Measurements from ENCODE around the gene ZNF148.
A peak's percentile ranks its signal among the peaks of the same experiment; 100 is the strongest.

The ZNF148 gene

DNA sequence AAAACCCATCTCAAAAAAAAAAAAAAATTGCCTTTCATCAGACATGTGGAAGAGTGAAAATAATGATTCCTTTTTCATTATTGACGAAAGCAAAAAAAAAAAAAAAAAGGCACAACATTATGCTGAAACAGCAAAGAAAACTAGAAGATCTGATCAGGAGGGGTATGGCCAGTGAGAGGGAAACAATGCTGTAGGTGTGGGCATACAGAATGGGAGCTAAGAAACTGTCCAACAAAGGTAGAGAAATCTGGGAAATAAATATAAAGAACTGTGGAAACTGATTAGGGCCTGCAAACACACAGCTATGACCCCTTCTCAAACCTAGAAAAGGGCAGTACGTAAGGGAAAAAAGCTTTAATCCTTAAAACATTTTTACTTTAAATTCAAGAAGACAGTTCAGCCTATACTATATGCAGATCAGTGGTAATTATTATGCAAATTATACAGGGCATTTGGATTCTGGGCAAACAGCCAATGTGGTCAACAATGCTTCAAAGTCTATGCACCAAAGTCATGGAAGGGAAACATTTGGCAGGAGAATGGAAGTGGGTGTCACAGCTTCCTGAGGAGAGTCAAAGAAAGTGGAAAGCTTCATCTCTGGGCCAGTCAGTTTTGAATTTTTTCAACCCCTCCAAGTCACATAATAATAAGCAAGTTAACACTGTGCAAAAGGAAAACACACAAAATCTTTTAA is 94.3 kb downstream of the ZNF148 start:
- peak; percentile 21 for DNase-seq (ENCODE audit: low spot score)

DNA sequence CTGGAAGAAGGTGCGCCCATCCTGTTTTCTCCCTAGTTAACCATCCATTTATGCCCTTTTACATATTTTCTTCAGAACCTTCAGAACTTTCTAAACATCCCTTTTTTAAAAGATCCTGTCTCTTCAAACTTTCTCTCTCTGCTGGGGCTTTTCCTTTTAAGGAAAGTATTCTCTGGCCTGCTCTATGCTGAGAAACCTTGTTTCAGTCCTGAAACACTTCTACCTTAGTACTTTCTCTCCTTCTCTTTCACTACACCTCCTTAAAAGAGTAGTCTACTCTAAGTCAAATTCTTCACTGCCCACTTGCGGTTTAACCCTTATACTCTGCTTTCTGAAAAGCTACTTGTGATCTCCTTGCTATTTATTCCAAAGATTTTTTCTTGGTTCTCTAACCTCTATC is 97.0 kb downstream of the ZNF148 start:
- DNase-seq (ENCODE audit: low spot score): no peak

DNA sequence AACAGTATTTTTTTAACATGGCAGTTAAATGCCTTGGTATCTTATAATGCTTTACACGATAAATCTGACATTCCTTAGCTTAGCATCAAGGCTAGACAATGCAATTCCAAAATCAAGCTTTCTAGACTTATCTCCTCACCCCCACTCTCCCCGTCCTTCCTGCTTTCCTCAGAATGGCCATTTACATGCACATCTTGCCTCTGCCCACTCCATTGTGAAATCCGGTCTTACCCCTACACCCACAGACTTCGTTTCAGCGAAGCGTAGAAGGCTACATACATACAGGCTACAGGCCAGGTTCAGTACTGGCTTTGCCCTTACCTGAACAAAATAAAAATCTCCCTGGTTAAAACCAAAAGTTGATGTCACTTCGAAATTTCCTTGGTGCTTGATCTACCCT is 104.0 kb downstream of the ZNF148 start:
- no peak for DNase-seq (ENCODE audit: low spot score)

DNA sequence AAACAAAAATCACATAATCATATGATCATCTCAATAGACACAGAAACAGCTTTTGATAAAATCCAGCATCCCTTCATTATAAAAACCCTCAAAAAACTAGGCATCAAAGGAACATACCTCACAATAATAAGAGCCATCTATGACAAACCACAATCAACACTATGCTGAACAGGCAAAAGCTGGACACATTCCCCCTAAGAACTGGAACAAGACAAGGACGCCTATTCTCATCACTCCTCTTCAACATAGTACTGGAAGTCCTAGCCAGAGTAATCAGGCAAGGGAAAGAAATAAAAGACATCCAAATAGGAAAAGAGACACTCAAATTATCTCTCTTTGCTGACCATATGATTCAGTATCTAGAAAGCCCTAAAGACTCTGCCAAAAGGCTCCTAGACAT is 107.7 kb downstream of the ZNF148 start:
- no peak for DNase-seq (ENCODE audit: low spot score)

DNA sequence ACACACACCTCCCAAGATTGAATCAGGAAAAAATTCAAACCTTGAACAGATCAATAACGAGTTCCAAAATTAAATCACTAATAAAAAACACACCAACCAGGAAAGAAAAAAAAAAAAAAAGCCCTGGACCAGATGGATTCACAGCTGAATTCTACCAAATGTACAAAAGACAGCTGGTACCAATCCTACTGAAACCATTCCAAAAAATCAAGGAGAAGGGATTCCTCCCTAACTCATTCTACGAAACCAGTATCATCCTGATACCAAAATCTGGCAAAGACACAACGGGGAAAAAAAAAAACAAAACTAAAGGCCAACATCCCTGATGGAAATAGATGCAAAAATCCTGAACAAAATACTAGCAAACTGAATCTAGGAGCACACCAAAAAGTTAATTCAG is 108.2 kb downstream of the ZNF148 start:
- no peak for DNase-seq (ENCODE audit: low spot score)

DNA sequence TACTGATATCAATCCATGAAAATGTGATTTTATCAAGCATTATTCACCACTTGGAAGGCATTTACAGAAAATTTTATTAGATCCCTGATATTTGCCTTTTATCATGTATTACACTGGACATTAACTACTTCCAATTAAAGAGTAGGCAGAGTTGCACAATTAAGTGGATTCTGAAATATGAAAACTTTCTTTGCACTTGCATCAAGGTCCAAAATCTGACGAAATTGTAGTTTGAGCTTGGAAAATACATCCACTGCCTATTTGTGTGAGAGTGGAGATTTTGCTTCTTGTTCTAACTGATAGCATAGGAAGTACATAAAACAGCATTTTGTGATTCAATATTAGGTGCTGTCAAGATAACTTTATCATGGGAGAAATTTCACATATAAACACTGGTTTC is 113.0 kb downstream of the ZNF148 start:
- DNase-seq (ENCODE audit: low spot score): no peak

DNA sequence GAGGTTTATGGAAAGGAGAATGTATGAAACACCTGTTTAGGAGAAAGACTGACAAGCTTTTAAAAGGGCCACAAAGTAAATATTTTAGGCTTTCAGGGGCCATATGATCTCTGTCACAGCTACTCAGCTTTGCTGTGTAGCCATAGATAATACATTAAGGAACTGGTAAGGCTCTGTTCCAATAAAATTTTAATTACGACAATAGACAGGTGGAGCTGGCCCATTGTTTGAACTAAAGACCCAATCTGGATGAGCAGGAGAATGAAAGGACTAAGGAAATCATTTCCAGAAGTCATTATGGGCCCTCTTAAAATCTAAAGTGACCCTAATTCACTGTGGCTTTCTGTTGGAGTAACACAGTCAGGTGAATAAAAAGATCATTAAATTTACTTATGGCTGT is 114.1 kb downstream of the ZNF148 start:
- no peak for DNase-seq (ENCODE audit: low spot score)

DNA sequence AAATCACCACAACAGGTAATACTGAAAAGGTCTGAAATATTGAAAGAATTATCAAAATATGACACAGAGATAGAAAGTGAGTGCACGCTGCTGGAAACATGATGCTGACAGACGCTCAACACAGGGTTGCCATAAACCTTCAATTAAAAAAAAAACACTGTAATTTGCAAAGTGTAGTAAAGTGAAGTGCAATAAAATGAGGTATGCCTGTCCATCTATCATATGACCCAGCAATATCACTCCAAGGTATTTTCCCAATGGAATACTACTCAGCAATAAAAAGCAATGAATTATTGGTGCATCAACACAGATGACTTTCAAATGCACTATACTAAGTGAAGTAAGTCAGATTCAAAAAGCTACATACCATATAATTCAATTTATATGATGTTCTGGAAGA is 115.0 kb downstream of the ZNF148 start:
- DNase-seq (ENCODE audit: low spot score): no peak

DNA sequence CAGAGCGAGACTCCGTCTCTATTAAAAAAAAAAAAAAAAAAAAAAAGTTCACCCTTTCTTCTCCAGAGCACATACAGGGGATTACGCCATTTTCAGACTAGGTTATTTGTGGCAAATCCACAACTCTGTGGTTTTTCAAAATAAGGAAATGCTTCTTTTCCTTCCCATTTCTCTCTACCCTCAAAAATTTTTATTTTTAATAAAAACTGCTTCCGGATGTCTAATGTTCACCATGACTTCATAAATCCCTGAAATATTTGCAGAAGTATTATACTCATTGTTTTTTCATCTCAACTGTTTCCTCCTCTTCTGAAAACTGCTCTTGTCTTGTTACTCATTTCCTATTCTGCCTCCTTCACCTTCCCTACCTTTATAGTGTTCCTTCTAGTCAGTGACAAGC is 117.6 kb downstream of the ZNF148 start:
- no peak for DNase-seq (ENCODE audit: low spot score)

DNA sequence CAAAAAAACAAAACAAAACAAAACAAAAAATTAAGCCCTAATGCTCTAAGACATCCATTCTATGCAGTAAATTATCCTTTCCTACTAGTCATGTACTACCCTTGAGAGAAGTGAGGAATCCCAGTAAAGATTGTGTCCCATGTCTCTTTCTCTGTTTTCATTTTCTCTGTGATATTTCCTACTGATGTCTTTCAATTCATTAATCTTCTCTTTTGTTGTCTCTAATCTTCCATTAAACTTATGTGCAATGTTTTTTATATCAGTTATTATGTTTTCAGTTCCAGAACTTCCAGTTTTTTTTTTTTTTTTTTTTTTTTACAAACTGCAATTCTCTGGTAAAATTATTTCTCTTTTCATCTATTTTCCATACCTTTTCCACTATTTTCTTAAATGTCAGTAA is 118.5 kb downstream of the ZNF148 start:
- DNase-seq (ENCODE audit: low spot score): no peak

DNA sequence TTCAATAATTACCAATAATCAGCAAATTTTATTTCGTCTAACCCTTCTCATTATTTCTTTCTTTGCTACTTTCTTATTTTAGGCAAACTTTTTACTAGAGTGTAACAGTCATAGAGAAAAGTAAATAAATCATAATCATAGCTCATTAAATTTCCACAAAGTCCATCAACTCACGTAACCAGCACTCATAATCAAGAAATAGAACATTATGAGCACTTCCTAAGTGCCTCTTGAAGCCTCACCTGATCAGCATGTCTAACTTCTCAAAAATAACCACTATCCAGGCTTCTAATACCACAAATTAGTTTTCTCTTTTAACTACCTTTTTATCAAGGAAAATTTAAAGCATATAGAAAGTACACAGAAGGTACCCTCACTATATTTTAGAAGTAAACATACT is 124.2 kb downstream of the ZNF148 start:
- no peak for DNase-seq (ENCODE audit: low spot score)

DNA sequence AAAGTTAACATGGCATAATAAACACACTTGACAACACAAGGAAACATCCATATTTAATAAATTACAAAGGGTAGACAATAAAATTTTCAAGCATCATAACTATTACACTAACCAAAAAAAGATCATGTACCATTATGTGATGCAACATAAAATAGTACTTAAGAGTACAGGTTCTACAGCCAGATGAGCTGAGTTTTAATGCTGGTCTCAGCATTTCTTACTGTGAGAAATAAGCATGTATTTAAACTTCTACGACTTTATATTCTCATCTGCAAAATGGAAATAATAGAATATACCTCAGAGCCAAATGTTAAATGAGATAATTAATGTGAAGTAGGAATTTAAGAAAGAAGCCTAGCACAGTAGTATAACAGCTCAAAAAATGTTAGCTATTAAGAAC is 128.9 kb downstream of the ZNF148 start:
- DNase-seq (ENCODE audit: low spot score): no peak

DNA sequence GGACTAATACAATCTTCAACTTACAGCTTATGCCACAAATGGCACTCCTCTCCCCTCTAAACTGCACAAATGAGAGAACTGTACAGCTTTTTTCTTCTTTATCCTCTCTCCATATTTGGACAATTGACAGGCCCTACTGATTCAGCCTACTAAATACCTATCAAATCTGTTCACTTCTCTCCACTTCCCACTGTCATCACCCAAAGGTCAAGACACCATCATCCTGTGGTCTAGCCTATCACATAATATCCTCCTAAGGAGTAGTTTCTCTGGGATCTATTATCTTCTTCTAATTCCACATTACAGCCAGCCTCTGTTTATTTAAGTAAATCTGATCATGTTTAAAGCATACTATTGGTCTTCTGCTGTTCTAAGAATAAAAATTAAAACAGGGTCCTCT is 129.6 kb downstream of the ZNF148 start:
- DNase-seq (ENCODE audit: low spot score): no peak

DNA sequence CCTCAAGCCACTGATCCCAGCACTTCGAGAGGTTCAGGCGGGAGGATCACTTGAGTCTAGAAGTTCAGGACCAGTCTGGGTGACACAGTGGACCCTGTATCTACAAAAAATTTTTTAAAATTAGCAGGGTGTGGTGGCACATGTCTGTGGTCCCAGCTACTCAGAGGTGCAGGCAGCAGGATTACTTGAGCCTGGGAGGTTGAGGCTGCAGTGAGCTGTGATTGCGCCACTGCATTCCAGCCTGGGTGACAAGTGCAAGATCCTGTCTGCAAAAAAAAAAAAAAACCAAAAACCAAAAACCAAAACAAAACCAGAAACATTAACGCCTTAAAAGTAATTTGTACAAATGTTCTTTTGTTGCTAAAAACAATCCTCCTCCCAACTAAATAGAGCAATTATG is 134.6 kb downstream of the ZNF148 start:
- no peak for DNase-seq (ENCODE audit: low spot score)

DNA sequence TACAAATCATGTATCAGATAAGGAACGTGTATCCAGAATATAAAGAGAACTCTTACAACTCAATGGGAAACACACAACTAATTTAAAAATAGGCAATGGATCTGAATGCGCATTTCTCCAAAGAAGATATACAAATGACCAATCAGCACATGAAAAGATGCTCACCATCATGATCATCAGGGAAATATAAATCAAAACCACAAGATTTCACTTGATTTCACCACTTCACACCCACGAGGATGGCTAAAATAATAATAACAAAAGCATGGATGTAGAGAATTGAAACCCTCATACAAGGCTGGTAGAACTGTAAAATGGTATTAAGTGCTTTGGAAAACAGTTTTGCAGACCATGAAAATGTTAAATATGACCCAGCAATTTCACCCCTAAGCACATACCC is 135.9 kb downstream of the ZNF148 start:
- no peak for DNase-seq (ENCODE audit: low spot score)

DNA sequence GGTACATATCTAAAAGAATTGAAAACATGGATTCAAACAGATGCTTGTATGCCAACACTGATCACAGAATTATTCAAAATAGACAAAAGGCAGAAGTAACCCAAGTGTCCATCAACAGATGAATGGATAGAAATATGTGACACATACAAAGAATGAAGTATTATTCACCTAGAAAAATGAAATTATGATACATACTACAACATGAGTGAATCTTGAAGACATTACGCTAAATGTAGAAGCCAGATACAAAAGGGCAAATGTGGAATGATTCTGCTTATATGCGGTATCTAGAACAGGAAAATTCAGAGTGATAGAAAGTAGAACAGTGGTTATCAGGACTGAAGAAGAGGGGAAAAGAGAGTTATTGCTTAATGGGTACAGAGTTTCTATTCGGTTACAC is 136.4 kb downstream of the ZNF148 start:
- DNase-seq (ENCODE audit: low spot score): no peak

DNA sequence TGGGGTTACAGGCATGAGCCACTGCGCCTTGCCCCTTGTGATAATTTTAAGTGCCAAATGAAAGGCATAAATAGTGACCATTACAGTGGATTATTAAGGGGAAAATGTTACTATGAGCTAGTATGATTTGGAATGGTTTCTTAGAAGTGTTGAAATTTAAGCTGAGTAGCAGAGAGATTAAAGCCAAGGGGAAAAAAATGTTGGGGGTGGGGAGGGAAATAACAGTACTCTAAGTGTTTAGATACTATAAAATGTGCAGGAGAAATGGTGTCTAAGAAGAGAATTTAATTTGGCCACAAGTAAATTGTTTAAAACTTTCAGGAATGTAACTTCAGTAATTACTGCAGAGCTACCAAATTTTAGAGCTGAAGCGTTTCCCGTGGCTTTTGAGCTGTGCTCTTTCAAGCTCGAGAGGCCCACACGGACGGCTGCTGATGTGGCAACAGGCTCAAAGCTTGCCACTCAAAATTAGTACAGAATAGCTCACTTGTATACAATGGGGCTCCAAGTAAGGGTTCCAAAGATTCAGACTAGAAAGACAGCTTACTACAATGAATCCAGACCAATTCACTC is 138.7 kb downstream of the ZNF148 start:
- DNase-seq (ENCODE audit: low spot score): no peak

DNA sequence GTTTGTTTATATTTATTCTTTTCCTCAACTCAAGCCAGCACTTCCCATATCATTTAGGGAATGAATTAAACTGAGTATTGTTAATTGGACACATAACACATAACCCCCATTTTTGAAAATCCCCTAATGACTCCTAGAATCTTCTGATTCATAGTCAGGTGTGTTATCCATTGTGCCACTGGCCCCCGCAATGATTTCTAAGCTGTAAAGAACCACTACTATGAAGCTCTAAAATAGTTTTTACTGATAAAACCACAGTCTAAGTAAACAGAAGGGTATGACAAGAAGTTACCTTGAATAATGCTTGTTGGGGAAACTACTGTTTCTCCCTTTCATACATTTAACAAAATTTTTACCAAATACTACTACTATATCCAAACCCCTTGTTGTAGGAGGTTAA is 140.3 kb downstream of the ZNF148 start:
- no peak for DNase-seq (ENCODE audit: low spot score)

DNA sequence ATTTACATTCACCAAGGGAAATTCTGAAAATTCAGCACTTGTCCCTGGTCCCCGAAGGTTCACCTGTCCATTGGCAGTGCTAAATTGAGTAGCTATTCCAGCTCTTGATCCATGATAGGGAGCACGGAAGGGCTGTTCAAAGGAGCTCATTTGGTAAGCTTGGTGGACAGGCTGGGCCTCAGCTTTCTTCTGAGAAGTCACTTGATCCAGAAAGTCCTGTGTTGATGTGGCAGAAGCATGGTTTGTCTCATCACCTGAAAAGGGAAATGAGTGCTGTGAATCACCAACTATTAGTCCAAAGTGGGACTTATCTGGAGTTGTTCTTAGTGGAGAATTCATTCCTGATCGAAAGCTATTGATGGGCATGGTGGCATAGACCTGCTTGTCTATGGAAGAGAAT is 142.7 kb downstream of the ZNF148 start:
- DNase-seq (ENCODE audit: low spot score): no peak

DNA sequence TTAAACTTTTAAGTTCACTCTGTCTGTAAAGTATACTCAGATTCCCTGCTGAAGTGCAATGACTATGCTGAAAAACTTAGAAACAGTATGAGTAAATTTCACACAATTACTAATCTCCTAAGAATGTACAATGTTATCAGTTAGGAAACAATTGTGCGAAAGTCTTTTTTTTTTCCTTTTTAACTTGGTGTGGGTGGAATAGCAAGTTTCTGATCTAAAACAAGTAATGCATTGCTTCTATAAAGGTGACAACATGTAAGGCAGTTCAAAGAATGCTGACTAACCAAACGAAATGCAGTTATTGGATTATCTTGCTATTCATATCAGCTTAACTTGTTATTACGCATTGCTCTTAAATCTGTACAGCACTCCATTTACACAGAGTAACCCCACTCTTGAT is 143.2 kb downstream of the ZNF148 start:
- no peak for DNase-seq (ENCODE audit: low spot score)

DNA sequence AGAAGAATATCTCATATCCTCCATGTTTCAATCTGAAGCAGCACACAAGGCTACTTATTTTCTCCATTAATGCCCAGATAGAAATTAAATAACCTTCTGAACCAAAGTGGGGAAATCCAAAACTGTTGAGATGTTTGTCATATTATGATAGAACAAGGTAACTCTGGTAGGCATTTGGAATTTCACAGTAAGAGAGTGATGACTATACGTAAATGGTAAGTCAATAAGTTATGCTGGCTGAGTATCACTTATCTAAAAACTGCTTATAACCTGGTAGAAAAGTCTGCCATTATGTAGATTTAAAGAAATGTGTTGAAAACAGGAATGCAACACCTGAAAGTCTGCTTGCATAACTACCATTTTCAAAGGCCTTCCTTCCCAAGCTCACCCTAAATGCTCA is 145.4 kb downstream of the ZNF148 start:
- DNase-seq (ENCODE audit: low spot score): no peak

DNA sequence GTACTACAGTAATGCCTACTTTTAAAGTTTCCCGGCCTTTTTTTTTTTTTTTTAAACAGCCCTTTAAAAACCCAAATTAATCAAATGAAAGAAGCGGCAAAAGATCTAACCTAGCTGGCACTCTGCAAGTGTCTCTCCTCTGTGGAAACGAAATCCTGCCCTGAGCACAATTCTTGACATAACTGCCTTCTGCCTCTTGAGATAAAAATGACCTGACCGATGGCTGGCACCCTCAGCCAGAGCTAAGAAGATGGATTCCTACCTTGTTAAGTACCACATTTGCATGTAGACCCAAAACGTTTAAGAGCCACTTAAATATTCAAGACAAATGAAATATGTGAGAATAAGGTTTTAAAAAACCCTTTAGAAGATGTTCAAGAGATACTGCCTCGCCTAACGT is 146.0 kb downstream of the ZNF148 start:
- no peak for DNase-seq (ENCODE audit: low spot score)

DNA sequence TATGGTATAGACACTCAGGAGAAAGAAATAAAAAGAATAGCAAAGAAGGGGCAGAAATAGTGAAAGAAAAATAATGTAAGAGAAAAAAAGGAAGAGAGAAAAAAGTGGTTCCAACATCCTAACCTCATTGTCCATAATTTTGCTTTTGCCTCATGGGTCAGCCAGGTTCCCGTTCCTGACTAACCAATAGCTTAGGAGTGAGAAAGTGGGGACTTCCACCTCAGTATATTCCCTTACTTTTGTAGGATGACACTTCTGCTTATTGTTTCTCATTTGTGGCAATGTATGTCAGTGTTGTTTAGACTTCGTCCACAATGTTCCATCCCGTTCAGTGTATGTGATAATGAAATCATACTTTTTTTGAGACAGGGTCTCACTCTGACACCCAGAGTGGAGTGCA is 153.3 kb downstream of the ZNF148 start:
- no peak for DNase-seq (ENCODE audit: low spot score)

DNA sequence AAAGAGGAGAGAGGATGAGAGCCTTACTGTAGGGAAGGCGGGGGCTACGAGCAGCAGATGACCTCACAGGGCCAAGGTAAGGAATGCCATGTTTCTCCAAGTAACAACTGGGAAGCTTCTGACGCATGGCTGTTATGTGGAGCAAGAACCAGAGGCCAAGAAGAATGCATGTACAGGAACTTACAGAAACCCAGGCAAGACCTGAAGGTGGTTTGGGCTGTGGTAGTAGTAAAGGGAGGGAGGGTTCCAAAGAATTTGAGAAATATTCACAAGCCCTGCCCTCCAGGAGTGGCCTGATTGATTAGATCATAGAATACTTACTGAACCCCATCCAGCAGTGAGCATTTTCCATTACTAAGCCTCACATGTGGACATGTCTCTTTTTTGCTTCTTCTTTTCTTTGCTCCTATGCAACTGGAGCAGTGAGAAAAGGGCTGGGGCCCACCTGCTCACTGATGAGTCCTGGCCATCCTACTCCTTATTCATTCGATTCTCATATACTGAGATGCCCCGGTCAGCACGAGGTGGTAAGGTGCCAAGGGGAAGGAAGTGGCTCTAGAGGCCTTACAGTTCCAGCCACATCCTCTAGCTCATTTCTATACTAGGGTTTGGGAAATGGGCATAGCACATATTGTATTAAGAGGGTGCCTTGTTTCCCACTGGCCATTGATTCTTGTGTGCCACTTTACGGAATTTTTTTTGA is 154.2 kb downstream of the ZNF148 start:
- no peak for DNase-seq (ENCODE audit: low spot score)
